ENCODE data around the gene BICD2.

BICD2 gene

DNA sequence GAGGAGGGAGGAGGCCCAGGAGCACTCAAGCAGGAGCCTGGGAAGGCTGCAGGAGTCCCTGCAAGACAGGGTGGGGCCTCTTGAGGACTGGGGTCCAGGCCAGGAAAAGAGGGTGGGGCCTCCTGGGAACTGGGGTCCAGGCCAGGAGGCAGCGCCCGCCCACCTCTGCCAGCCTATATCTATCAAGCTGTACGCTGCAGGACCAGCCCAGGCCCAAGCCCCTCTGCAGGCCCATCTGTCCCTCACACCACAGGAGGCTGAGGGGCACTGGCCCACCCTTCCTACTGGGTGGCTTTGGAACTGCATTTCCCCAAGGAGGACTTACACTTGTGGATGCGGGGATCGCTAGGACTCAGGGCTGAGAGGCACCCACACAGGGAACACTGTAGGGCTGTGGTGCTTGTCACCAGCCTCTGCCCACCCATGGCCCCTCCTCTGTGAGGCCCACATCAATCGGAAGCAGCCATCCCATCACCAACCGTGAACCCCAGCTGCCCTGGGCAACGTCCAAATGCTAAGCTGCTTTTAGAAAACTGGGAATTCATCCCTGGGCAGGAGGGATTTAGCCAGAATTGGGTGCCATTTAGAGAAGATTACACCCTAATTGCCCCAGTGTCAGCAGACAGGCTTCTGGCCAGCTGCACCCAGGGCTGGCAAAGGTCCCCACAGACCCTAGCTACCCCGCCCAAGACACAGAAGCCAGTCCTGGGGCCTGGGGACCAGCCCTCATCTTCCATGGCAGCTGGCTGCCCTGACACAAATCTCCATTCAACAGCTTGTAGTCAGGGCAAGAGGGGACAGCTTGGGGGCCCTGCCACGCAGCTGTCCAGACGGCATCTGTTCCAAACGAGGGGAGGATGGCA lies 15.3 kb downstream of the BICD2 start:
- in situ Hi-C loops (cut with MboI; ENCODE audit: low sequenced_read_pairs), result no loop called here

DNA sequence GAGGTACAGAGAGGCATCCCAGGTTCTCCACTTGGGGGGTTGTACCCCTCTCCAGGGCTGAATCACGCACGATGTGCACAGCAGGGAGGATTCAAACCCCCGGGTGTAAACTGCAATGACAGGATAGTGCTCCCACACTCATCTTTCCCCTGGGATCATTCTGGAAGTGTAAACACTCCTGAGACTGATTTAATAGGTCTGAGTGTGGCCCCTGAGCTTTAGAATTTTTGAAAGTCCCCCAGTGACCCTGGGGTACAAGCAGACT lies 16.5 kb downstream of the BICD2 start:
- in situ Hi-C loops (cut with MboI; ENCODE audit: low sequenced_read_pairs), result no loop called here

DNA sequence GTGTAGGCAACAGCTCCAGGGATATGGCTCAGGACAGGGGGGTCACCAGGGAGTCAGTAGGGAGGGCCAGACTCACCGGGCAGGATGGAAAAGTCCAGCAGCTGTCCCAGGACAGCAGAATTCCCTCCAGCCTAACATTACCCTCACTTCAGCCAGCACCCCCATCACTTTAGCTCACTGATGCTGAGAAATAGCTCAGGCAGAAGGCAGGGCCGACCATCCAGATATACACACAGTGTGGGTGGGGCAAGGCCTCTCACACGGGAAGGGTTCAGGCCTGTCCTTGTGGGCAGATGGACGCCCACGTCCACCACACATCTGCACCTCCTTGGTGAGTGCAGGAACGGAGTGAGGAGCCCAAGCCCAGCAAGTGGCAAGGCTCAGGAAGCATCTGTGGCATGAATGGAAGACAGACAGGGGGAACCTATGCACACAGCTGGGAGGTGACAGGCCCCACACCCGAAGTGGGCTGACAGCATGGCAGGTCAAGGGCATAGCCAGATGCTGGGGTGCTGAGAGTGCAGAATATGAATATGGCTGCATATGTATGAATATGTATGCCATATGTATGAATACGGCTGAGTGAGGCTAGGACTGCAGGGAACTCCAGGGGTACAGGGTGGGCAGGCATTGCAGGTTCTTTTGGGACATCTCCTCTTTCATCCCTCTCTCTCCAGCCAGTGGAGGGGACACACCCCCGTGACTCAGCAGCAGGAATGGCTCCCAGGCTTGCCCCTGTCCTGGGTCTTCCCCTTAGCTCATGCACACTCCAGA lies 17.0 kb downstream of the BICD2 start:
- in situ Hi-C loops (cut with MboI; ENCODE audit: low sequenced_read_pairs), result no loop called here

DNA sequence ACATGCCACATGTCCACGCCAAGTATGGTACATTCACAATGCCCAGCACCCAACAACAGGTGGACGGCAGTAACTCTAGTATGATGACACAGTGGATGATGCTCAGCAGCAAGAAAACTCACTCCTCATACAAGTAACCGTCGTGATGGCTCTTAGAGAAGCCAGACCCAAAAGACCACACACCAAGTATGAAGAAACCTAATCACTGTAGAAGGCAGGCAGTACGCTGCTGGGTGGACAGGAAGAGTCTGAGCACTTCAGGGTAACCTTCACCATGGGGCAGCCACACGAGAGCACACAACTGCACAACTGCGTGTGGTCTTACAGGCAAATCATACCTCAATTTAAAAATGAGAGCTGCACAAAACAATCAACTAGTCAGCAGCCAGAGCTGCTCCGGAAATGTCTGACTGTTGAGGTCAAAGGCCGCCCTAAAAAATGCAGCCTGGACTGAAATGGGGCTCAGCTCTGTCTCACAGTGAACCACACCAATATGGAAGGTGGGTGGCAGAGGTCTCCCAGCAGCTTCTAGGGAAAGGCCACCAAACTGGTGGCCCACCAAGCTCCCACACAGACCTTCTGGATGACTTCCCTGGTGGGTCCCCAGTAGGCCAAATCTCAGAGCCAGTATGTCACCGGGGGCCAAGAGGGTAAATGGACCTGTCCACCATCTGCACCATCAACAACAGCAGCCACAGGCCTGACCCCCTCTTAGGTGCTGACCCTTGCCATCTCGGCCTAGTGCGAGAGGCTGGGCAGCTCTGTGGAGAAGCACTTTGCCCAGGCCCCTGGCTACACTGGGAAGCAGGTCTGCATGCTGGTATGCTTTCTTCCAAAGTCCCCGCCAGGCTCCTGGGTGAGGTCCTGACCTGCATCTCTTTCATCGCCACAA lies 17.8 kb downstream of the BICD2 start:
- in situ Hi-C loops (cut with MboI; ENCODE audit: low sequenced_read_pairs), result no loop called here

DNA sequence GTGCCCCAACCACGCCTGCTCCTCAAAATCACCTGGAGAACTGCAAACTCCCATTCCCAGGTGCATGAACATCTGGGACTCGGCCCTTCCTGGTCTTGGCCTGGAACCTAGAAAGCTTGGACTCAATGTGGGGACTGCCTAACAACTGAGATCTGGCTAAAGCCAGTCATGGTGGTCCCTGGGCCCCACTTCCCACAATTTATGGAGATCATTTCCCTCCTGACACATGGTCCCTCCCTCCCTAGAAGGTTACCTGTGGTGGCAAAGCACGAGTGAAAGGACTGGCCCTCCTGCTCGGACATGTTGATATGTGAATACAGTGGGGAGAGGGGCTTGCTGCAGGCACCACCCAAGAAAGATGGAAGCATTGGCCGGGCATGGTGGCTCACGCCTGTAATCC lies 18.8 kb downstream of the BICD2 start:
- in situ Hi-C loops (cut with MboI; ENCODE audit: low sequenced_read_pairs), result no loop called here

DNA sequence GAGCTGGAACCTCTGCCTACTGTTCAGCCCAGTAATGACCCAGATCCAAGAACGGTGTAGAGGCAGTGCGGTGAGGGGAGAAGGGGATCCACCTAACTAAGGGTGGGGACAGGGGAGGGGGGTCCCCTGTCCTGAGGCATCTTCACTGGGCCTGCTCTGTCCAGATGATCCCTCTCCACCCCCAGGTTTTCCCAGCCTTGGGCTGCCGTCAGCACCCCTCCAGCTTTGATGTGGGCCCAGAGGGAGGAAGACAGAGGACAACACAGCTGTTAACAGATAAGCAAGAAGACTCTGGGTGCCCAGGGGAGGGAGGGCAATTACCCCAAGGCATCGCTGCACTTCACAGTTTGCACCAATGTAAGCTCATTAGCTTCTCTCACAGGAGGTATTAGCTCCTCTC lies 19.3 kb downstream of the BICD2 start:
- in situ Hi-C loops (cut with MboI; ENCODE audit: low sequenced_read_pairs), result no loop called here

DNA sequence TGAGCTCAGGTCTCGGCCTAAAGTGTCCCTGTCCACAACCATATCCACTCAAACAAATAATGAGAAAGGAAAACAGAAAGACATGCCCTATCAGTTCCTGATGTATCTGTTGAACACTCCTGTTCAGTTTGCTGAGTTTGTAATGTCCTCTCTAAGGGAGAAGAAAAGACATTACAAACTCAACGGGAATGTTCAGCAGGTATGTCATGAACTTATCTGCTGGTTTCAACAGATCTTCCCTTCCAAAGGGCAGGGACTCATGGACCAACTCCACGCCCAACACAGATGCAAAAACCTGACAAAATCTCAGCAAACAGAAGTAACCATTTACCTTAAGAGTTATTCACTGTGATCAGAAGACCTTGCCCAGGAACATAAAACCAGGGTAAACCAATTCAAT lies 23.7 kb downstream of the BICD2 start:
- in situ Hi-C loops (cut with MboI; ENCODE audit: low sequenced_read_pairs), result no loop called here

DNA sequence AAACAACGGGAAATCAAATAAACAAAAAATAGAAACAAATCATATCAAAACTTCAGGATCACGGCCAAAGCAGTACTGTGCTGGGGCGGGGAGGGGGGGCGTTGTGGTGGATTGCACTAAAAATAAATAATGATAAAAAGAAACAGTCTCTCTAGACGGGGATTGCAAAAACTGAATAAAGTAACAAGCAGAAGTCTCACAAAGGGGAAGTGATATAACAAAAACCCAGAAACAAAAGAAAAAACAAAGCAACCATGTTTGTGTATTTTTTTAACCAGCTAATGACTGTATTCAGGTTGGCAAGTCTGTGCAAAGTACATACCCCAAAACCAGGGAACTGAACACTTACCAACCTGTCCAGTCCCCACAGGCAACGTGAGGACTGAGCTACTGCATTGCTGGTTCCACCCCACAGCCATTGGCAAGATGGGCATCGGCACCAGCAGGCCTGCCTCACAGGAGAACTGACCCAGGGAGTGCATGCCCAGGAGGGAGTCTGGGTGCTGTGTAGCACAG lies 24.1 kb downstream of the BICD2 start:
- in situ Hi-C loops (cut with MboI; ENCODE audit: low sequenced_read_pairs), result no loop called here

DNA sequence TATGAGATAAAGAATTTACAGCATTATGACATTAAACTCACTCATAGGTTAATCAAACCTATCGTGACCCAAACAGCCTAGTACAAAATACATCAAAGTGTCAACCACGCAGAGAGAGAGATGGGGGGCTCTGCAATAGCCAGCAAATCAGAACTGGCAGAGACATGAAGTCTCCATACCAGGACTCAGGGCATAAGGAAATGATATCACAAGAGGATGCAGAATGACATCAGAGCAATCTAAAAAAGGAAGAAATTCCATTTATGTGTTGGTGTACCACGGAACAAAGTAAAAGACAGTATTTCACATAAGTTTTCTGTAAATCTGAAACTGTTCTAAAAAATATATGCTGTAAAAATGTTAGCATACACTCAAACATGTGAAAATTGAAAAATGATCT lies 24.6 kb downstream of the BICD2 start:
- in situ Hi-C loops (cut with MboI; ENCODE audit: low sequenced_read_pairs), result no loop called here

DNA sequence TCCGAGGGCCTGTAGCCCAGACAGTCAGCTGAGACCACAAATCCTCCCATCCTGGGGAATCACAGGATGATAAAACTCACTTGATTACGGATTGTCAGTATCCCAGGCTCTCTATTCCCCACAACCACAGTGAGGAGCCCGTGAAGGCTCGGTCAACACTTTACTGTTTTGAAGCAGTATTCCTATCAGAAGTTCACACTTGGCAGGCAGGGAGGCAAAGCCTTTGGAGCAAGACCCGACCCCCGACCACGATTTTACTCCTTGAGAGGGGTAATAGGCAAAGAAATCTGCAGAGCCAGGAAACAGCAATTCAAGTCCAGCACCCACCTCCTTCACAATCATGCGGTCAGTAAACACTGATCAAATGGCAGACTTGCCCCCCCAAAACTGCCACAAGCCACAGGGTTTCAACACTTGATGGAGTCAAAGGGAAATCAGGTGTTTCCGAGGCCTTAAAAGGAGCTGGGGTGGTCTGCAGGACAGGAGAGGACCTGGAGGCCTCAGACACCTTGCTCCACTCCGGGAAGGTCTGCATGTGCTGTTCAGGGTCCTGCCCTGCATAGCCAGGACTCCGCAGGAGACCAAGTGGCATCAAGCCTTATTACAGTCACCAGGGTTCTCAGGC lies 25.2 kb downstream of the BICD2 start:
- in situ Hi-C loops (cut with MboI; ENCODE audit: low sequenced_read_pairs), result no loop called here

DNA sequence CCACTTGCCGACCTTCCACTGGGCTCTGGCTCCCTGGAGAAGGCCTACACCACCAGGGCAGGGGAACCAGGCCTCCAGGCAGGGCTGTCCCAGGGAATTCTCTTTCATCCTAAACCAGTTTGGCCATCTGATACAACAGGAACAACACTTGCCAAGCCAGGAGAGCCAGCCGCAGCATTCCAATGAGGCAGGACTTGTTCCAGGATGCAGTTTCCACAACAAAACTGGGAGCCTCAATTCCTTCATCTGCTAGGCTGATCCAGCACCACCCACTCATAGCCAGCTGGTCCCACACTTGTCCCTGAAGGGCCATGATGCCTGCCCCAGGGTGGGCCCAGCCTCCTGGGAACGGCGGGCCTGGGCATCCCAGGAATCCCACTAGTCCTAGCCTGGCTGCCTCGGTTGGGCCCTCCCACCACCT lies 26.0 kb downstream of the BICD2 start:
- in situ Hi-C loops (cut with MboI; ENCODE audit: low sequenced_read_pairs), result no loop called here

DNA sequence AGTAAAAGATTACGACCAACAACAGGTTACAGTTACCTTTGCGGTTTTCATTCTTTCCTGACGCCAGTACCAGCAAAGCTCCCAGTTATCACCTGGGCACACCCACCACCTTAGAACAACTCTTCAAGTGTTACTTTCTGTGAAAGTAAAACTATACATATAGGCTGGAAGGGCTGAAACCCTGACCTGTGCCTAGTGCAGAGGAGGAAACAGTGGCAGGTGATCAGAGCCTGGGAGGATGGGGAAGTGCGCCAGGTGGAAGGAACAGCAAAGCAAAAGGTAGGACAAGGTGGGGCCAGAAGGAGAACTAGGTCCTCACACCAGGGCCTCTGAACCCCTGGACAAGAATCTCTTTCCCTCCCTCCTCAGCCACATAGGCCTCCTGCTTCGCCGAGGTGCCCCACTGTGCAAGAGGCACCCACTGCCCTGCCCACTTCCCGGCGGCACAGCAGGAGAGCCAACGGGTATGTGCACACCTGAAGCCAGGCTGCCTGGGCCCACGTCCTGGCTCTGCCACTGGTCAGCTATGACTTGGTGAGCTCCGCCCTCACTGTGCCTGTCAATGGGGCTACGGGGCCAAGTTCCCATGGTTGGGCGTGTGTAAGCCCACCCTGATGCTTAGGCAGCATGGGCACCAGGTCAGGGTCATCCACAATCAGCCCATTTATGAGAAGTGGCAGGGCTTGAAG lies 26.9 kb downstream of the BICD2 start:
- in situ Hi-C loops (cut with MboI; ENCODE audit: low sequenced_read_pairs), result no loop called here

DNA sequence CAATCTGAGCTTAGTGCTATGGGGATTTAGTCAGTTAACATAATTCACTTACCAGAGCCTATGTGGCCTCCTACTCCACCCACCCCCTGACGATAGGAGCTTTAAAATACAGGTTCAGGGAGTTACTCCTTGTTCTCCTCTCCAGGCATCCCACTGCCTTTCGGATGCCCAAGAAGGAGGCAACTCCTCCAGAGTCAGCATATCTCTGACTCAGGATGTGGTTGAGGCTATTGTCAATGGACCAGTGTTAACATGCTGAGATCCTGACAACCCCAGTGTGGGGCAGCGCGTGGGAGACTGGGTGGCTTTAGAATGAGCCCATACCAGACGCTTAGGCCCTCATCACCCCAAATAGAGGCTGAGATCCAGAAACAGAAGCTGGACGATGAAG lies 27.4 kb downstream of the BICD2 start:
- in situ Hi-C loops (cut with MboI; ENCODE audit: low sequenced_read_pairs), result no loop called here

DNA sequence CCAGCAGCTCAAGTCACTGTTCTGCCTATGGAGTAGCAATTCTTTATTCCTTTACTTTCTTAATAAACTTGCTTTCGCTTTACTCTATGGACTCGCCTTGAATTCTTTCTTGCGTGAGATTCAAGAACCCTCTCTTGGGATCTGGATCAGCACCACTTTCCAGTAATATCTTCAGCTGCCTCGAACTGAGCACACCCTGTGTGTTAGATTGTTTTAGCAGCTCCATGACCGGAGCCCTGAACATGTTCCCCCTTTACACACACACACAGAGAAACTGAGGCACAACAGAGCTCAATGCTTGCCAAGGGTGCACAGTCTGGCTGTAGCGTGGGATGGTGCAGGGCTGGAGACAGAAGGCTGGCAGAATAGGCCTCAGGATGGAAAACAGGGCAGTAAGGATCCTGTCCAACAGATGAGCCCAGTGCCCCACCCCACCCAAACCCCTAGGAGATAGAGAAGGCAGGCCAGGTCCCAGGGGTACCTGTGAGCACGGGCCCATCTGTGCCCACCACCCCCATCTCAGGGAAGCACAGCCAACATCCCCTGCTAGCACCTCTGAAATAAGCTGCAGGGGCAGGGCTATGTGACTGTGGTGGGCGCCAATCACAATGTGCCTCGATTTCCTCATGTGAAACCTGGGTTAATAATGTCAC lies 27.9 kb downstream of the BICD2 start:
- in situ Hi-C loops (cut with MboI; ENCODE audit: low sequenced_read_pairs), result no loop called here

DNA sequence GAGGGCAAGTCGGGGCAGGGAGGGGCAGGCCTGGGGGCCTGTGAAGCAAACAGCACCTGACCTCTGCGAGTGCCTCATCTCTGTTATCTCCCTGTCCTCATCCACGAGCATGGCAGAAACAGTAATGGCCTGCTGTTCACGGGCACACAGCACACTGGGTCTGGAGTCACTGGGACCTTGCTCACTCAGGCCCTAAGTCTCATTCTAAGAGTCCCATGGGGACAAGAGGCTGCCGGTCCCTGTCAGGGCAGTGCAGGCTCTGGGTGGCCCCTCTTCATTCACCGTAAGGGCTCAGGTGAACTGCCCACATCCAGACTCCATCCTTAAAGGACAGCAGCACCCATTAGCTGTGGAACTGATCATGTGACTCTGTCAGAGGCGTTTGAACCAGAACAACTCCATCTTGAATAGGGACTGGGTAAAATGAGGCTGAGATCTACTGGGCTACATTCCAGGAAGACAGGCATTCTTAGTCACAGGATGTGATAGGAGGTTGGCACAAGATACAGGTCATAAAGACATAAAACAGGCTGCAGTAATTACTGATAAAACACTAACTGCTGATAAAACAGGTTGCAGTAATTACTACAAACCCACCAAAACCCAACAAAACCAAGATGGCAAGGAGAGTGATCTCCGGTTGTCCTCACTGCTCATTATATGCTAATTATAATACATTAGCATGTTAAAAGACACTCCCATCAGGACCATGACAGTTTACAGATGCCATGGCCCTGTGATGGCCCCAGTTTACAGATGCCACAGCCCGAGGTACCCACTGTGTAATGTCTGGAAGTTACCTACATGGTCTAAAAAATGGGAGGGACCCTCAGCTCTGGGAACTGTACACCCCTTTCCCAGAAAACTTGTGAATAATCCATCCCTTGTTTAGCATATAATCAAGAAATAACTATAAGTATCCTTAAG lies 28.7 kb downstream of the BICD2 start:
- in situ Hi-C loops (cut with MboI; ENCODE audit: low sequenced_read_pairs), result no loop called here

DNA sequence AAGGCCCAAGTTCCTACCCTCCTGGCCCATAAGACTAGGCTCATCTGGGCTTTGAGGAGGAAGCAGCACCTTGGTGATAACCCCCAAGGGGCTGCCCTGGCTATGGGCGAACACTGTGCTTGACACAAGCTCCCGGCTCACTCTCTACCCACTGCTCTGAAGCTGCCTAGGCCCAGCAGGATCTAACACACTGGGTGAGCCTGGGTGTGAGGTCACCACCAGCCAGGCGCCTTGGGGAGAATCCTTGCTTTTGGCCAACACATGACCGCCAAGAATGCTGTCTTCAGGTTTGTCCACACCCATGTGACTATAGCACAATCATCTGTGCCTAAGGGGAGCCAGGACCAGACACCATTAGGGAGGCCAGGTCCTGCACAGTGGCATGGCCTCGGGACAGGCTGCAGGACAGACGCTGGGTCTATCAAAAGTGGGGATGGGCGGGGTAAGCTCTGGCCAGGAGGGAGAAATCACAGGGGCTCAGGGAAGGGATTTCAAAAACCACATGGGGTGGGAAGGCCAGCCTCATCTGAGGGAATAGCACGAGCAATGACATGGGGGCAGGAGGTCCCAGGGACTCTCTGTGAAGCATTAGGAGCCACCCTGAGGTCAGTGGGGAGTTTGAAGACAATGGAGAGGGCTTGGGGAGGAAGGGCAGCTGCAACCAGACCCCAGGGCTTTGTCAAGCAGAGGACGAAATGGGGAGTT lies 29.6 kb downstream of the BICD2 start:
- in situ Hi-C loops (cut with MboI; ENCODE audit: low sequenced_read_pairs), result no loop called here

DNA sequence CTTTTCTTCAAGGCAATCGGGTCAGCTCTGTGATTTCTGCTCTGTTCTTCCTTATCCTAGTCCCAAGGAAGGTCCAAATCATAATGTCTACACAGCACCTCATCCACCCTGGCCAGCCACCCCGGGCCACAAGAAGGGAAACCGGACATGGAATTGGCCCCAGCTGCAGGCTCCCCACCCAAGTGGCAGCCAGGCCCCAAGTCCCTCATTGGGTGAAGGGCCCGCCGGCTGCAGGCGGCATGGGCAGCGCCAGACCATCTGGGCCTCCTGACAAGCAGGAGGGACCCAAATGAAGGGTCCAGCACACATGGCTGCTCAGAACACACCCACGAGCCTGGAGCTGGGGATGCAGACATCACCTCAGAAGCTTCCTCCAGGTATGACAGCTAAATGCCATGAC lies 33.7 kb downstream of the BICD2 start:
- in situ Hi-C loops (cut with MboI; ENCODE audit: low sequenced_read_pairs), result no loop called here

DNA sequence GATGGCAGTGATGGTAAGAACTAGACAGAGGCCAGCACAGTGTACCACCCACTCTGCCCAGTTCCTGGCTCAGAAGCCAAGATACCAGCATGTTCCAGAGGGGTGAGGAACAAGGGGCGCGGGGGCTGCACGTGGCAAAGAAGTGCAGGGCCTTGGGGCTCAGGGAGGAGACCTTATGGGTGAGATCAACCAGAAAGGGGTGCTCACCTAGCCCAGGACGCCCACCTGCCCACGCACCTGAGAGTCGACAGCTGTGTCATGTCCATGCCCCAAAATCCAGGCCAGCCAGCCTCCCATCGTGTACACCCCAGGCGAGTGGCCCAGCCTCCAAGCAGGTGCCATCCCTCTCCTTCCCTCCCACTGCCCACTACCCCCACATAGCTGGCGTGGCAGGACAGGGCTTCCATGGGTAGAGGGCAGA lies 34.9 kb downstream of the BICD2 start:
- in situ Hi-C loops (cut with MboI; ENCODE audit: low sequenced_read_pairs), result no loop called here

All from HL-60/S4 (cell line).